Choroid plexus epithelial cell (primary cell): ENCODE results near the gene UNC13A.

Source experiments
- DNase-seq: peaks from one replicate; pipeline ENCODE4 v3.0.0-alpha.2; 2010; ENCODE audit warnings: low read depth
- H3K4me3 ChIP-seq: 2 replicates; pipeline ENCODE4 v1.5.1; 2011; ENCODE audit warnings: low read depth, mild to moderate bottlenecking, control low read depth, low read length, moderate library complexity
- CTCF ChIP-seq: conservative IDR thresholded peaks from 2 replicates; pipeline ENCODE4 v1.5.1; 2011; ENCODE audit warnings: low read depth, mild to moderate bottlenecking, control low read depth, inconsistent platforms, low read length, moderate library complexity

The UNC13A gene

GRCh38 chr19:17584132-17584531 is 104.0 kb downstream of the UNC13A start:
- DNase-seq, result no peak
- H3K4me3 ChIP-seq, result no peak overlapping the region
- no peak for TF ChIP-seq CTCF

- TF ChIP-seq CTCF, result peak; percentile 7
- no peak for DNase-seq
Observed at GRCh38 chr19:17582613-17583012, 105.5 kb downstream of the UNC13A start.

GRCh38 chr19:17581211-17581874 is 106.8 kb downstream of the UNC13A start:
- TF ChIP-seq CTCF, result no peak
- no peak overlapping the region for H3K4me3 ChIP-seq
- DNase-seq, result no peak

More at GRCh38 chr19:17582613-17583012, 105.5 kb downstream of the UNC13A start:
- H3K4me3 ChIP-seq, result no peak overlapping the region

- no peak for DNase-seq
- peak; percentile 36 for TF ChIP-seq CTCF
- H3K4me3 ChIP-seq, result no peak overlapping the region
Observed at GRCh38 chr19:17580470-17581144, 107.5 kb downstream of the UNC13A start.

- no peak for TF ChIP-seq CTCF
- no peak overlapping the region for H3K4me3 ChIP-seq
- DNase-seq, result peak; percentile 73
Observed at GRCh38 chr19:17579661-17580244, 108.4 kb downstream of the UNC13A start.

GRCh38 chr19:17577457-17578097 is 110.6 kb downstream of the UNC13A start:
- TF ChIP-seq CTCF, result no peak
- no peak overlapping the region for H3K4me3 ChIP-seq
- no peak for DNase-seq
